OCI-M2 (cell line): ENCODE data around the gene CENPL.
"Not testable (repeated sequence)": the region's sequence is repeated elsewhere in the genome, so short reads cannot be mapped to it uniquely, and the experiment has no call there.

Experiments used
- DNase-seq: peaks from one replicate; lab custom pipeline; 2025; ENCODE audit not compliant: unreplicated experiment; lab: John Stamatoyannopoulos, UW

CENPL gene

GRCh38 chr1:173859547-173859946 is 34.9 kb upstream of the CENPL start:
- not testable (repeated sequence) for DNase-seq

GRCh38 chr1:173857363-173857917 is 32.8 kb upstream of the CENPL start:
- no peak for DNase-seq

GRCh38 chr1:173856903-173857302 is 32.2 kb upstream of the CENPL start:
- DNase-seq, result no peak

- DNase-seq, result no peak
Observed at GRCh38 chr1:173856014-173856413, 31.3 kb upstream of the CENPL start.

- DNase-seq, result no peak
Observed at GRCh38 chr1:173853074-173853473, 28.4 kb upstream of the CENPL start.

- no peak for DNase-seq
Observed at GRCh38 chr1:173852105-173852504, 27.4 kb upstream of the CENPL start.

GRCh38 chr1:173832748-173833147 is 8.1 kb upstream of the CENPL start:
- no peak for DNase-seq

GRCh38 chr1:173827611-173828010 is 2.9 kb upstream of the CENPL start:
- DNase-seq, result no peak

GRCh38 chr1:173823781-173824314 is 835 bp downstream of the CENPL start:
- DNase-seq, result no peak

- no peak for DNase-seq
Observed at GRCh38 chr1:173821680-173822079, 3.0 kb downstream of the CENPL start.

- no peak for DNase-seq
Observed at GRCh38 chr1:173818459-173818858, 6.2 kb downstream of the CENPL start.

GRCh38 chr1:173813654-173814053 is 11.0 kb downstream of the CENPL start:
- DNase-seq, result not testable (repeated sequence)

GRCh38 chr1:173802961-173803360 is 21.7 kb downstream of the CENPL start:
- DNase-seq, result no peak

GRCh38 chr1:173799995-173800394 is 24.7 kb downstream of the CENPL start:
- DNase-seq, result not testable (repeated sequence)

GRCh38 chr1:173798078-173798477 is 26.6 kb downstream of the CENPL start:
- no peak for DNase-seq

GRCh38 chr1:173789841-173790240 is 34.8 kb downstream of the CENPL start:
- DNase-seq, result no peak

GRCh38 chr1:173784997-173785396 is 39.7 kb downstream of the CENPL start:
- DNase-seq, result no peak

- no peak for DNase-seq
Observed at GRCh38 chr1:173779936-173780335, 44.7 kb downstream of the CENPL start.

- no peak for DNase-seq
Observed at GRCh38 chr1:173775578-173776226, 49.0 kb downstream of the CENPL start.

- DNase-seq, result no peak
Observed at GRCh38 chr1:173771560-173771959, 53.1 kb downstream of the CENPL start.

- not testable (repeated sequence) for DNase-seq
Observed at GRCh38 chr1:173770330-173770729, 54.4 kb downstream of the CENPL start.

GRCh38 chr1:173768827-173769226 is 55.9 kb downstream of the CENPL start:
- no peak for DNase-seq

GRCh38 chr1:173768206-173768605 is 56.5 kb downstream of the CENPL start:
- no peak for DNase-seq
